ENCODE measurements around the gene ALDH1A3.

ALDH1A3 gene

DNA sequence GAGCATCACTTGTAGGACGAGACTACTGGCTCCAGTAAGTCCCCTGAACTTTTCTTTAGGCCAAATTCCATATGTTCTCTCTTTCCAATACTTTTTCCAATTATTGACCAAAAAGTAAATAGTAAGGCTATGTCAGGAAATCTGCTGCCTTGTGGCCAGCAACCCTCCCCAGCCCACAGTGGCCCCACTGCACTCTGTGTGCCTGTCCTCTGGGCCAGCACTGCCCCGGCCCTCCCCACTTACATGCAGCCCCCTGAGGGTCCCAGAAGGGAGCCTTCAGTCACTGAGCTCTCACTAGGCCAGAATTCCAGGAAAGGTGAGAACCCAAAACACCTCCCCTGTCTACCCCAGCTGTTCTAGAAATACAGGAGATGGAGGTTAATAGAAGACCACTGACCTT lies 21.3 kb upstream of the ALDH1A3 start:
- in situ Hi-C loops (cut with MboI; ENCODE audit: low sequenced_read_pairs): no loop called here

- in situ Hi-C loops (cut with MboI; ENCODE audit: low sequenced_read_pairs): no loop called here
Measured at GRCh38 chr15:100859970-100860828, 19.4 kb upstream of the ALDH1A3 start.

DNA sequence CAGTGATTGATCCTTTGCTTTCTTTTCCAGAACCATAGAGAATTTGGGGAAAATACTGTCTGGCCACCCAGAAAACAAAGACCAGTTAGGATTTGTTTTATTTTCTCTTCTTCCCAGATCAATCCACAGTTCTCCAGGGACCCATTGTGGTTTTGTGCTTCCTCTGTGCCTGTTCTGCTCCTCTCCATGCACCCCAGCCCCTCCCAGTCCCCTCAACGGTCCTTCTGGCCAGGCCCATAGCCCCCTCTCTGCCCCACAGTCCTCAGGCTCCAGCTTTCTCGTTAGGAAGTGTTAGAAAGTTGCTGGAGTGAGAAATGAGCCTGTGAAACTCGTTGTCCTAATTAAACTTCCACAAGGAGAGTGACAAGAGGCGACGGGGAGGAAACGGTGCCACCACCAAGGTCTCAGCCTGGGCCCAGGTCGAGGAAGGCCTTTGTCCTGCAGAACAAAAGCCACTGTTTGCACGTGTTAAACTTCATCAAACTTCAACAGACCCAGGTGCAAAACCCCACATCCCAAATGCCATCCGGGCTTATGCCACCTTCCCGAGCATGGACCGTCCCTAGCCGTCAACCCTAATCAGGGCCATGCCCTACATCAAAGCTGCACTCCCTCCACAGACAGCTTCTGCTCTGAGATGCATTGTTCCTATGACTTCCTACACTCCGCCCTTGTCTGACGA lies 18.7 kb upstream of the ALDH1A3 start:
- in situ Hi-C loops (cut with MboI; ENCODE audit: low sequenced_read_pairs): no loop called here

DNA sequence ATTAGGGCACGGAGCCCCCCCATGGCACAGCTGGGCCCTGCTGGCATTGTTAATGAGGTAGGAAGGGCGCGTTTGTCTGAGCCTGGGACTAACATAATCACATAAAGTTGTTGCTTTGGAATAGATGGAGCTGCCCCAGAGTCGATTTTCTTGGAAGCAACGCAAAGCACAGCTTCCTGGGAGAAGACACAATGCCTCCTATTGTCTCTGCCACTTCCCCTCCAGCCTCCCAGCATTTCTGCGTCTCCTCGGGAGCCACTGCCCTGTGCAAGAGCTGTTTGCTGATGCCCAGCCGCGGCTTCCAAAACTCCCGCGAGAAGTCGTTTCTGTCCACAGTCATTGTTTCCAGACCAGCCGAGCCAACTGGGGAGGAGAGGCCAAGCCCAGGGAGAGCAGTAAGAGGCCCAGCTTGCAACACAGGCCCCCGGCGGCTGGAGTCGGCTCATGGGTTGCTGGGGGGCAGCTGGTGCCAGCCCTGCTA lies 18.1 kb upstream of the ALDH1A3 start:
- in situ Hi-C loops (cut with MboI; ENCODE audit: low sequenced_read_pairs): no loop called here

GRCh38 chr15:100862162-100862561 lies 17.5 kb upstream of the ALDH1A3 start:
- in situ Hi-C loops (cut with MboI; ENCODE audit: low sequenced_read_pairs): no loop called here

DNA sequence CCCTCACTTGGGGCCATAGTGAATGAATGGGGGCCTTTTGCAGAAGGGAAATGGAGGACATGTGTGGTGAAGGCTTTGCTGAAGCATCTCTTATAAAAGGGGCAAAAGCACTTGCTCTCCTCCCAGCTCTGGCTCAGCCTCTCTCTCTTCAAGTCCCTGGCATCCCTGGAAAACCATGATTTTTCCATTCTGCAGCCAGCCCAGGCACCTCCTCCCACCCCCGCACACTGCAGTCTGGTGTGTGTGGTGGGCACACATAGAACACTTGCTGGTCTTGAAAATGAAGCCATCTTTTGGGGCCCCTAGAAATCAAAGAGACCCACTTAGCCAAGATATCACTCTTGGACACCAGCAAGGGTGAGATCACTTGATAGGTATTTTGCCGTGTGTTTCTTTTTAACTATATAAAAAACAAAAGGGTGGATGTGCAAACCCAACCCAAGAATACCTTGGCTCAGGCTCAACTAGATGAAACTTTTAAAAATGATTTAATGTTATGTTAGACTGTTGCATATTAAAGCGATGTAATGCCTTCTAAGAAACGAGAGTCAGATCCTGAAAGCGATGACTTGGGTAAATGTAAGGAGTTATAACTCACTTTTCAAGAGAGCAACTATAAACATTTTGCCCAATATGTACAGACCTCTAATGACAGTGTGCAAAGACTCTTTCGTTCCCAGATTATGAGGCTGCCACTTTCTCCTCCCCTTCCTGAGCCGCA lies 16.4 kb upstream of the ALDH1A3 start:
- in situ Hi-C loops (cut with MboI; ENCODE audit: low sequenced_read_pairs): no loop called here

DNA sequence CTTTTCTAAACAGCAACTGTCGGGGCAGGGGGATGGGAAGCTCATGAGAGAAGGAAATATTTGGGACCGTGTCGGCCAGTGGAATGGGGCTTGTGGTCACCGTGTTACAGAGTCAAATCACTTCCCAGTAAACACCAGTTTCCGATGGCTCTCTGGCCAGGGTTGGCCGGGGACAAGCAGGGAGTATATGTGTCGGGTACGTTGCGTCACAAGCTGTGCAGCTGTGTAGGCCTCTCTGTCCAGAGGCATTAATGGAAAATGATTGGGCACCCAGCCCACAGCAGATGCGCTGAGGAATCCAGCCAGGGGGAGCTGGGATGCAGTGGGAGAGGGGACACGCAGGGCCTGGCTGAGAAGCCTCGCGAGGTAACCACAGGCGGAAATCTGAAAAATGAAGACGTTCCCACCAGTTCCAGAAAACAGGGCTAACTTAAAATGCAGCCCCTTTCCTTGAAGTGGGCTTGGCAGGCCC lies 15.8 kb upstream of the ALDH1A3 start:
- in situ Hi-C loops (cut with MboI; ENCODE audit: low sequenced_read_pairs): no loop called here

GRCh38 chr15:100866386-100867330 lies 13.0 kb upstream of the ALDH1A3 start:
- in situ Hi-C loops (cut with MboI; ENCODE audit: low sequenced_read_pairs): no loop called here

- in situ Hi-C loops (cut with MboI; ENCODE audit: low sequenced_read_pairs): no loop called here
Measured at GRCh38 chr15:100867433-100867832, 12.2 kb upstream of the ALDH1A3 start.

- in situ Hi-C loops (cut with MboI; ENCODE audit: low sequenced_read_pairs): no loop called here
Measured at GRCh38 chr15:100869151-100869999, 10.3 kb upstream of the ALDH1A3 start.

GRCh38 chr15:100873029-100873677 lies 6.5 kb upstream of the ALDH1A3 start:
- in situ Hi-C loops (cut with MboI; ENCODE audit: low sequenced_read_pairs): no loop called here

- in situ Hi-C loops (cut with MboI; ENCODE audit: low sequenced_read_pairs): no loop called here
Measured at GRCh38 chr15:100875495-100875894, 4.1 kb upstream of the ALDH1A3 start.

- in situ Hi-C loops (cut with MboI; ENCODE audit: low sequenced_read_pairs): no loop called here
Measured at GRCh38 chr15:100875976-100876375, 3.7 kb upstream of the ALDH1A3 start.

DNA sequence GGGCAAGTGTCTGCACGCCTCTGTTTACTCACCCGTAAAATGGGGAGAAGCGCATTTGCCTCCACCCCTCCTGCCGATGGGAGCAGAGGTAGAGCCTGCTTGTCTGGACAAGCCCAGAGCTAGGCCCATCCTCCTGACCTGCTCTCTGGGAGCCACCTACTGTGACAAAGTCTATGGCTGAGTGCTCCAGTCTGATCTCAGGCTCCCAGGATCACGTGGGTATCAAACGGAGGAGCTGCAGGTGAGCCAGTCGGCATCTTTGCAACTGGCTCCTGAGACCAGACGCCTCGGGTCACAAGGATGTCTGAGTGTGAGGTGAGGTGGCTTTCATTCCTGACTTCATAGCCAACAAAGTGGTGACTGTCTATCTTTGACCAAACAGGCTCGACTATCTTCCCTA lies 2.1 kb upstream of the ALDH1A3 start:
- in situ Hi-C loops (cut with MboI; ENCODE audit: low sequenced_read_pairs): no loop called here

DNA sequence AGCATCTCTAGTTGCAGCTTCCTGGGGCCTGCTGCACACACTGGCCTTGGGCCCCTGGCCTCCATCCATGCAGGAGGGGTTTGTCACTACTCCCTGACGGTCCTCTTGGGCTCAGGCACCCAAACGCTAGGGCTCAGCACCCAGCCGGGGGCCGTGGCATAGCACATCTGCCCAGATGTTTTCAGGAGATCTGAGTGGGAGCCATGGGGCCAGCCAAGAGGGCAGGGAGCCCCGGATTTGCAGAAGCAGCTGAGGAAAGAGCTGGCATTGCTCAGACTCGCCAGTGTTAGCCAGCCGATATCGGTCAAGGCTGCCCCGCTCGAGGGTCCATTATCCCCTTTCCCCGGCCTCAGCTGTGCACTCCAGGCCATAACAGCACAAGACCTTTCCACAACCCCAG lies 1.5 kb upstream of the ALDH1A3 start:
- in situ Hi-C loops (cut with MboI; ENCODE audit: low sequenced_read_pairs): no loop called here

- in situ Hi-C loops (cut with MboI; ENCODE audit: low sequenced_read_pairs): no loop called here
Measured at GRCh38 chr15:100878648-100879047, 983 bp upstream of the ALDH1A3 start.

DNA sequence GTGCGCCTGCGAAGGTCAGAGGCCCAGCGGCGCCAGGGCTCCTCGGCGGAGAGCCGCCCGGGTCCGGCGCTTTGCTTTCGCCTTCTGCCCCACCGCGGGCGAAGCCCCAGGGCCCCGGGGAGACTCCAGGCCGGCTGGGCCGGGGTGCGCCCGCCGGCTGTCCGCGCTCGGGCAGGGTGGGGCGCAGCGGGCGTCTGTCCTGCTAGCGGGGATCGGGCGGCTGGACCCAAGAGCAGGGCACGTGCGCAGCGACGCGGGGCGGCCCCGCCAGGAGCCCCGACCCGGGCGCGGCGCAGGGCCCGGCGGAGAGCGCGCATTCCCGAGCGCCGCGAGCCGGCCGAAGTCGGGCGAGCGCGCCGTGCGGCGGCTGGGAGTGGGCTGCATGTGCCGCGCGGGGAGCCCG lies 569 bp upstream of the ALDH1A3 start:
- in situ Hi-C loops (cut with MboI; ENCODE audit: low sequenced_read_pairs): no loop called here

DNA sequence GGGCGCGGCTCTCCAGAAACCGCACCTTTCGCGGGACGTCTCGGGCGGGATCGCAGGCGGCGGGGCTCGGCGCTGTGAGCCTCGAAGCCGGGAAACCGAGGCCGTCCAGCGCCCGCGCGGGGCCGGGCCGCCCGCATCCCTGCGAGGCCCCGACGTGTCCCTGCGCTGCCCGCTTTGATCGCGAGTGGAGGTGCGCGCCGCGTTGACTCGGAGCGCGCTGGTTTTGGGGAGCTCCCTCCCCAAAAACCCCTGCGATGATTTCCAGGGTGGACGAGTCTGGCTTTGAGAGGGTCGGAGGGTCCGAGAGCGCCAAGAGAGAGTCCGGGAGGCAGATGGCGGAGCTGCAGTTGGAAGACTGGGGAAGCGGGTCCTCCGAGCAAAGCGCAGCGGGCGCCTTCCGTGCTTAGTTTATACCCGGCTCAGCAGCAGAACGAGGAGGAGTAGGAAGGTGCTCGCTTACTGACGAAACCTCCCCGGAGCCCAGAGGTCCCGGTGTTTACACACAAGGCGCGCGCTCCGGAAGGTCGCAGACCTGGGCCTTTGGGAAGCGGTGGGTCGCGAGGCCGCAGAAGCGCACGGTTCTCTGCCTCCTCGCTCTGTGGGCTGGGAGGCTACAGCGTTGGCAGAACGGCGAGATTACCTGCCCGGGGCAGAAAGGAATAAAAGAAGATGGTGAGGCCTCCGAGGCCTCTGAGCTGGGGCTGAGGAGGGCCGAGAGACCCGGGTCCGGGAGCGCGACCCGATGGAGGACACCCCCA lies 687 bp downstream of the ALDH1A3 start:
- in situ Hi-C loops (cut with MboI; ENCODE audit: low sequenced_read_pairs): no loop called here

All from HL-60/S4 treated with phorbol 12-myristate 13-acetate at 8.2 ng/mL for 4 days and 3 days (cell line).